ENCODE data around the gene AGBL4.

Gene AGBL4

DNA sequence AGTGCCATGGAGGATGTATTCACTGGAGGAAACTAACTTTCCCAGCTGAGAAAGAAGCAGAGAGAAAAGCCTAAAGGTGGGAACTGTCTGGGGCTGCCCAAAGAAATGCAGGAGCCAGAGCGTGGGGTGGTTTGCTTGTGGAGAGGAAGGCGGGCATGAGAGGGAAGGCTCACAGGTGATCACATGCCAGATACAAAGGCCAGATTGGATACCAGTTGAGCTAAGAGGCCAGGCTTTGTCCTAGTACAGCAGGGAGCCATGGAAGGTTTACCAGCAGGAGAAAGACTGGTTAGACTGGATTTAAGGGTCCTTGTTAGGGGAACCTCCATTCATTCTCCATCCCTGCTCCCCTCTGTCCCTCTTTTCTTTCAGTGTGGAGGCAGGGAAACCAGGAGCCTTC is 1313.4 kb downstream of the AGBL4 start:
- no peak for DNase-seq

DNA sequence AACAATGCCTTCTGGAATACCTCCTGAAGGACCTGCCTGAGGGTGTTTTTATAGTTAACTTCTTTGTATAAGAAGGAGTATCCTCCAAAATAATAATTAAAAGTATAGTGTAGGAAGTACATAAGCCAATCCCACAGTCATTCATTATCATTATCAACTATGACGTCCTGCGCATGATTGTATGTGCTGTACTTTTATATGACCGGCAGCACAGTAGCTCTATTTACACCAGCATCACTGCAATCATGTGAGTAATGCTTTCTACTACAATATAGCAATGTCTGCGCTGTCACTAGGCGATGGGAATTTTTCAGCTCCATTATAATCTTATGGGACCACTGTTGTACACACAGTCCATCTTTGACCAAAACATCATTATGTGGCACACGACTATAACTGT is 1319.0 kb downstream of the AGBL4 start:
- no peak for DNase-seq

DNA sequence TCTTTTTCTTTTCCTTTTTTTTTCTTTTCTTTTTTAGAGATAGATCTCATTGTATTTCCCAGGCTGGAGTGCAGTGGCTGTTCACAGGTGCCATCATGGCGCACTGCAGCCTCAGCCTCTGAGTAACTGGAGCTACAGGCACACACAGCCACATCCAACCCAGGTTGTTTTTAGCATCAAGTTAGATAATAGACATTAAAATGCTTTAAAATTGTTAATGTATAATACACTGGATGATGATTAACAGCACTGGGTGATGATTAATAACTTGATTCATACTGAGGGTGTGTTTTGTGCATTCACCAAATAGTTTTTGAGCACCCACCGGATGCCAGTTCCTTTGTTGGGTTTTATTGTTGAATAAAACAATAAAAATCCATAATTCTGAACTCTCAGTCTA is 1322.3 kb downstream of the AGBL4 start:
- no peak for DNase-seq

DNA sequence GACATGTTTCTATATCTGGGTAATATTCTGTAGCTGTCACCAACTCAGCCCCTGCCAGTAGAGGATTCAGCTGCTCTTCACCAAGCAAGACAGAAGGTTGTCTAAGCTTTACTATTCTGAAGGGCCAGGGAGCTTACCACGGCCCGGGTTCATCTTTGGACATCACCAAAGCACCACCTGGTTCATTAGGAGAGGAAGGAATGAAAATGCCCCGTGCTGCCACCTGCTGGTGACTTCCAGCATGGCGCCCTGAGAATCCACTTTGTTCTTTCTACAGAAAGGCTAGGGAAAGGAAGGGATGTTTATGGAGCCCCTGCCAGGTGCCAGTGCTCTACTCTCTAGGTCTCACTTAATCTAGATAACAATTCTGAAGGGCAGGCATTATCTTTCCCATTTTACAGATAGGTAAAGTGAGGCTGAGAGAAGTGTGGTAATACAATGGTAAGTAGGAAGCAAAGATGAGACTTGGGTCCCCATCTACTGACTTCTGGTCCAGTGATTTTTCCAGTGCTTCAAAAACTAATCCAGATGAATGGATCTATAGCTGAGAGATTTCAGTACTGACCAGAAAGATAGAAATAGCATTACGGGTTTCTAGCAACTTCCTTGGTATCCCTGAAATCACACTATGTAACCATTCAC is 1326.6 kb downstream of the AGBL4 start:
- no peak for DNase-seq

DNA sequence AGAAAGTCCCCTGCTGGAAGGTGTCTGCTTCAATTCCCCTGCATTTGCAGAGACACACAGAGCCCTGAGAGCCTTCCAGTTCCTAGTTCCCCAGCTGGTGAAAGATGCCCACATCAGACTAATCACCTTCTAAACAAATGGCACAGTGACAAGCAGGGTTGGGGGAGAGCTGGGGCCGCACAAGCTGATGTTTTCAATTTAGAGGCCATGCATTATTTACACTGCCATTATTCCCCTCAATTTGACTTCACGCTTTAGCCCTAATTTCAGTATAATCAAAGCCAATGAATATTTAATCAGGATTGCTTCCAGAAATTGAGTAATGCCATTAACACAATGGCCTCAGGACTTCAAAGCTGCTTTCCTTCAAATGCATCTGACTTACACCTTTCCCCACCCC is 1328.6 kb downstream of the AGBL4 start:
- no peak for DNase-seq

DNA sequence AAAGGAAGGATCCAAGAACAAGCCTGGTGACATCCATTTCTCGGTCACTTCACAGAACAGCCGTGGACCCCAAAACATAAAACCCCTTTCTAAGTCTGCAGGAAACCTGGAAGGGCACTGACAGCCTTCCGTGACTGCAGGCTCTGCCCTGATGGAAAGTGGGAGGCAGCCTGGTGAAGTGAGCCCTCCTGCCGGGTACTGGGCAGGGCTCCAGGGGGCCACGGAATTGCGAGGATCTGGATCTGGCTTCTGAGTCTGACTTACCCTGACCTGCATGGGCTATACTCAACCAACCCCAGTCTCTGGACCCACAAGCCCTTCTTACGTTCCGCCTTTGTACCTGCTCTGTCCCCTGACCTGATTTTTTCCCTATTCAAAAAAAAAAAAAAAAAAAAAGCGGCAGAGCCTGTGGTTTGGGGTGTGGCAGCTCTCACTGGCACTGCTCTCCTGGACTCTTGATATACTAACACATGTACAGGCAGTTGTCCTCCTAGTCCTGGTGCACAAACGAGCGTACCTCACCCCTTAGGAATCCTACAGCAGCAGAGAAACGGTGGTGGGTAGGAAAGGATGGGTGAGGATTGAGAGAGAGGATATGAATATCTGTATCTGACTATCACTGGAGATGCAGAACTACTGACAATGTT is 1330.0 kb downstream of the AGBL4 start:
- DNase-seq: no peak

DNA sequence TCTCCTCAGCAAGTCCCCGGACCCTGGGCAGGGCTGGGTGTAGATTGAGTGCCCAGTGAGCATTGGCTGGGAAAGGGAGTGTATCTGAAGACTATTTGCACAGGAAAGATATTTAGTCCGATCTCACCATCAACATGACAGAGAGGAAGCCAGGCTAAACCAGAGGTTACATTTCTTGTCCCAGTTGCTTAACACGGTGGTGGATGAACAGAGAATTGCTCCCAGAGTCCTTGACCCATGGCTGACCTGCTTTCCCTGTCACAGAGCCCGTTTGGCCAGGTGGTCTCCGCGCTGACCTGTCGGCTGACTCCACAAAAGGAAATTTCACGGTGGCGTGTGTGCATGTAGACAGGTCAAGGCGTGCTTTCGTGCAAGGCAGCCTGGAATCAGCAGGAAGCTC is 1330.6 kb downstream of the AGBL4 start:
- no peak for DNase-seq

DNA sequence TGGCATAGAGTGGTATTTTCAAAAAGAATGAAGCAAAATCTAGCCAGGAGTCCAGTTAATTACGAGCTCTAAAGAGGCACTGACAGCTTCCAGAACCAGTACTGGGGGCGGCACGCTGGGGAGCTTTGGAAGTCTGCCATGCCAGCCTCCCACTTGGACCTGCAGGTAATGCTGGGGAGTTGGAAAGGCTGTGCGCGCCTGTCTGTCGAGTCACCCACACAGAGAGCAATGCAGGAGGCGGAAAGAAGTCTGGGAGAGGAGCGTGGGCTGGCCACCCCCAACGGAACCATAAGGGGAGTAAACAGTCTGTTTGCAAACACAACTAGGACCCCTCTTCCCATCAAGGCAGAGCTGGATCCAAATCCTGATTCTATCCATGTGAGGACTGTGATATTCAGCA is 1331.5 kb downstream of the AGBL4 start:
- DNase-seq: no peak

DNA sequence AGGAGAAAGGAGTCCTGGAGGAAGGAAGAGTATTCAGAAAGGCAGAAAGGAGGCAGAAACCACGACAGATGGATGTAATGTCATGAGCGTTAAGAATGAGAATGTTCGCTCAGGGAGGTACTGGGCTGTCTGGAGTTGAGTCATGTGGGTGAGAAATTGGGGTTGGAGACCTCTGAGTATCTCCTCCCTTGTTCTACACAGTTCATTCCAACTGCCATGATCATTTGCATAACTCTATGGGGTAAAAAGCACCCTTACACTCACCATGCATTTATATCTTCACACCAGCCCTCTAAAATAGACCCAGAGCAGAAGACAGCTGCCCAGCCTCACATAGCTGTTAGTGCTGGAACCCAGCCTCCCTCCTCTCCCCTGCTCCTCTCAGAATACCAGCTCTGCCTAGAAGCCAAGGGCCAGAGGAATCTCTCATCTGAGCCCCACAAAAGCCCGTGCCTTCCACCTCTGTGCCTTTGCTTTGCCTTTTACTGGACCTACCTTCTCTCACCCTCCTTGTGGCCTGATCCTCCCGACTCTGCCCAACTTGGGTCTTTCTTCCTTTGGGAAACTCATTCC is 1332.2 kb downstream of the AGBL4 start:
- DNase-seq: no peak

DNA sequence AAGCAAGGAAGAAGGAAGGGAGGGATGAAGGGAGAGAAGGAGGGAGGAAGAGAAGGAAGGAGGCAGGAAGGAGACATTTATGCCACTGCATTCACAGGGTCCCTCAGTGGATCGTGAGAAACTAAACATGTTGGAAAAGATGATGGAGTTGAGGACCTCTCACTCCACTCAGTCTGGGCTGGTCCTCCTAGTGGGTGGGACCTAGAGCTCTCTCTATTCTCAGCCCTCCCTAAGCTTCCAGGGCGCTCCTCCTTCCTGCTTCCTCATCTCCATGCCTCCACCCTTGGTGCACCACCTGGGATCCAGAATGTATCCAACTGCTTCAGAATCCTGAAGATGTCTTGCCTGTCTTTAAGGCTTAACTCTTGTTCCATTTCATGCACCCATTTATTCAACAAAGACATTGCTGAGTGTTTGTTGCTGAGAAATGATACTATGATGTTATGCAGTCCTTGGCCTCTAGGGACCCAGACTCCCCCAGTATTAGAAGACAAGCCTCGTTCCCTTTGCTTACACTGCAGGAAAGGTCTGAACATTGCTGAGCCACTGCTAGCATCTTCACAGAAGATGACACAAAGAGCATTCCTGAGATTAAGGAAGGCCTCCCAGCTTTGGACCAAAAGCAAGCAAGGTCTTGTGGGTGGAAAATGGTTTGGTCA is 1335.5 kb downstream of the AGBL4 start:
- DNase-seq: no peak

DNA sequence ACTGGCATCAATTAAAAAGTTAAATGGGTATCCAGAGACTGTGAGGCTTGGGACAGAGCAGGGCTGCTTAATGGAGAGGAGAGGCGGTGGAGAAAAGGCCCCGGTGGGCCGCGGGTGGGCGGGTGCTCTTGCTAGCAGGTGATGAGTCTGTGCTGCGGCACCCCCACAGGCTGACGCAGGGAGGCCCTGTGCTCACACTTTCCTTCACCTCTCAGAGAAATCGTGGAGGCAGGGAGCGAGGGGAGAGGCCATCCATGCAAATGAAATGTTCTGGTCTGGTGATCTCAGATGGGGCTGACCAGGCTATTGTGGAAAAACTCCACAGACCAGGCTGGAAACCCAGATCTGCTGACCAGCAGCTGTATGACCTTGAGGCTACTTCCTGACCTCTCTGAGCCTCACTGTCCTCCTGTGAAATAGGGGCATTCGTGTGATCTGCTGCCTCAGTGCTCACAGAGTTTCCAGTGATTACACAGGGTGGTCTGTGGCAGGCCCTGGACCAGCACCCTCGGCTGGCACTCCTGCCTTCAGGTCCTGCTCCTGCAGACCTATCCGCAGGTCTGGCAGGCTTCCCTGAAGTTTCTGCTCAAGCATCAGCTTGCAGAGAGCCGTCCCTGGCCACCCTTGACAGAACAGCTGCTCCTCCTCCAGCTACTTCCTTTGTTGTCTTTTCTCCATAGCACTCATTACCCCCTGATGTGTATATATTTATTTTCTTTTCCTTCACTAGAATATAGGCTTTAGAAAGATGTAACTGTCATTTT is 1336.3 kb downstream of the AGBL4 start:
- no peak for DNase-seq

DNA sequence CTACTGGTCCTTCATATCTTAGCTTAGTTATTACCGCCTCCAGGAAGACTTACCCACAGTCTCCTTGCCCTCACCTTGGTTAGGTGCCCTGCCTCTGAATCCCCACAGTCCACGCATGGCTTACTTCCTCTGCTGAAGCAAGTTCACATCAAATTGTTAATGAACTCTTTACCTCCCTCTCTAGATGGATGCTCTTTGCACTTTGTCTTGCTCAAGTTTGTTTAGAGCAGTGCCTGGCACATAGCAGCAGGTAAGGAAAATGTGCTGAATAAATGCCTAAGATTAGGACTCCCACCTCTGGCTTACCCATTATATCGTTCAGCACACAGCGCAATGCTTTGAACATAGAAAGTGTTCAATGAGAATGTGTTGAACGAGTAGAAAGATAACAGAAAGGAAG is 1337.6 kb downstream of the AGBL4 start:
- DNase-seq: no peak

DNA sequence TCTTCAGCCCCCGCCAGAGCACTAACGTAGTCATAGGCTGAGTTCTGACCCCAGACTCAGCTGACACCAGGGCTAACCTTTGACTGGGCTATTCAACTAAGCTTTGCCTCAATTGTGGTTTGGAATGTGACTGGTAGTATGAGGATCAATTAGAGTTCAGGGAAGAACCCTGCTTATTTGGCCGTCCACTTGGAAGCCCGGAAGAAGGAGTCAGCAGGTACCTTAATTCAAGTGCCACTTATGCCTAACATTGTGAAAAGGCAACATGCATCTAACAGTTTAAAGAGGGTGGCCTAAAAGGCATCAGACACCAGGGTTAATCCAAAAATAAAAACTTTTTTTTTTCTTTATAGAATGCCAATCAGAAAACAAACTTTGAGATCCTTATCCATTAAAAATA is 1339.4 kb downstream of the AGBL4 start:
- DNase-seq: no peak

DNA sequence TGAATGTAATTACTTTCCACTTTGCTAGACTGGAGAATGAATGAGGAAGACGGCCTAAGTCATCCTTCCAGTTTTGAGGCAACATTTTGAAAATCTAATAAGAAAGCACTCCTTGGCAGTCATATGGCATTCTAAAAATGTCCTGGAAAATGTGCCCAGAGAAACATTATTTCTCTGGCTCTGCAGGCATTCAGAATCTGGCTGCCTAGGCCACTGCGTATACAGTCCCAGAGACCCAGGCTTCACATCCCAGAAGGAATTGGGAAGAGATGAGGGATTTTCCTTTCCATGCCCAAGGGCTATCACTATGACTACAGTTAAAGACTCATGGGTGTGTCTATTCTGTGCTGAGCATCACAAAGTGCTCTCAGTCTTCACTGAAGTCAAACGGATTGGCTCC is 1339.9 kb downstream of the AGBL4 start:
- DNase-seq: no peak

DNA sequence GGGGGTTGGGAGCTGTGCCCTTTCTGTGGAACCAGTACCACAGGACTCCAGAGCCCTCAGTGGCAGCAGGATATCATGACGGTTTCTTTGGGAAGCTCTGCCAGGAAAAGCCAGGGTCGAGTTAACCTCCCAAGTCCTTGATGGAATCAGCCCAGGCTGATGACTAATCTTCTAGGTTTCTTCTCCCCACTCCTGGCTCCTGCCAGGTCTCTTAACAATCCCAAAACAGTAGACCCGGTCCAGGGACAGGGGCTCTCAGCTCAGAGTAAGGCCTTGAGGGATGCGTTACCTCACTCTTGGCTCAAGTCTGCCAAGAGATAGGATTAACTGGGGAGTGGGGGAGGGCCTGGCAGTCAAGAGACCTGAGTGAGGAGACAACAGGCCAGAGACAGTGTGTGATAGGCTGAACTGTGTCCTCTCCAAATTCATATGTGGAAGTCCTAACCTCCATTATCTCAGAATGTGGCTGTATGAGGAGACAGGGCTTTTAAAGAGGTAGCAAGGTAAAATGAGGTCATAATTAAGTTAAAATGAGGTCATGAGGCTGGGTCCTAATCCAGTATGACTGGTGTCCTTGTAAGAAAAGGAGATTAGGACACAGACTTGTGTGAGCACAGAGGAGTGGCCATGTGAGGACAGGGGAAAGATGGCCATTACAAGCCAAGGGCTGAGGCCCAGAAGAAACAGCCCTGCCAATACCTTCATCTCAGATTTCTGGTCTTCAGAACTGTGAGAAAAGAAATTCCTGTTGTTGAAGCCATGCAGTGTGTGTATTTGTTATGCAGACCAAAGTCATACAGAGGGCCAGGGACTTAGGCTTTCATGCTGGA is 1342.1 kb downstream of the AGBL4 start:
- DNase-seq: no peak

DNA sequence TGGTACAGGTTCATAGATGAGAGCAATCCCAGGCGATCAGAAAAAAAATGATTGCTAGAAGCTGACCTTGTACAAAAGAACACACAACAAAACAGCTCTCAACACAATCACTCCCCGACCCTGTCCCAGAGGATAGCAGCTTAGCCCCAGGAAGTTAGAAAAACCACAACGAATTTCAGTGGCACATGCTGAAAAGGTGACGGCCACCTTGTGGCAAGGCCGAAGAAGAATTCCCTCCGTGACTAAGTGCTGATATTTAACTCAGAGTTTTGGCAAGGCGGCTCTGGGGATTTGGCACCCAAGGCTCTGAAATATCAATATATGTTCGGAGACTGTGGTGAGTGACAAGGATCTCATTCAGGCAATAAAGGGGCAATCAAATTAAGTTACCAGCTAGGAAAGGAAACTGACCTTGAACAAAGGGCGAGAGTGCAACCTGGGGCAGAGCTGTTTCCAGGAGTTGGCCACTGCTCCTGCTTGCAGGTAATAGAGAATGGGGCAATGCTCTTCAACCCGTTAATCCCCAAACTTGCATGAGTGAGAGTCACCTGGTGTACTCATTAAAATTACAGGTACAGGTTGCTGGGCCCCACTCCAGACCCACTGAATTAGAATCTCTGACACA is 1343.2 kb downstream of the AGBL4 start:
- no peak for DNase-seq

DNA sequence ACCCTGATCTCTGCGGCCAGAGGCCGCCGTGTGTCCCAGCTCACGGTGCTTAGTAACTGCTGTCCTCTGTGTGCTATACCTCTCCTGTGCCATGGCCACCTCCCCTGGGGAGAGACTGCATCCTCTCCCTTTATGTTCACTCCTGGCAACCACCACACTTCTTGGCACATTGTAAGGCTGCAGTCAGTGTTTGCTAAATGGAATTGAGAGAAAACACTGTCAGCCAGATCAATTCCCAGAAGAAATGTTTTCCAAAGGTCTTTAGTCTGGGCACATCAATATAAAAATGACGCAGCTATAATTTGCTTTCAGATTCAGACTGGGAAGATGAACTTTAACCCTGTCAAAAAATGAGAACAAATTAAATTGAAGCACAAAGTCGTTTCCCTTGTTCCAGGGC is 1343.9 kb downstream of the AGBL4 start:
- no peak for DNase-seq

DNA sequence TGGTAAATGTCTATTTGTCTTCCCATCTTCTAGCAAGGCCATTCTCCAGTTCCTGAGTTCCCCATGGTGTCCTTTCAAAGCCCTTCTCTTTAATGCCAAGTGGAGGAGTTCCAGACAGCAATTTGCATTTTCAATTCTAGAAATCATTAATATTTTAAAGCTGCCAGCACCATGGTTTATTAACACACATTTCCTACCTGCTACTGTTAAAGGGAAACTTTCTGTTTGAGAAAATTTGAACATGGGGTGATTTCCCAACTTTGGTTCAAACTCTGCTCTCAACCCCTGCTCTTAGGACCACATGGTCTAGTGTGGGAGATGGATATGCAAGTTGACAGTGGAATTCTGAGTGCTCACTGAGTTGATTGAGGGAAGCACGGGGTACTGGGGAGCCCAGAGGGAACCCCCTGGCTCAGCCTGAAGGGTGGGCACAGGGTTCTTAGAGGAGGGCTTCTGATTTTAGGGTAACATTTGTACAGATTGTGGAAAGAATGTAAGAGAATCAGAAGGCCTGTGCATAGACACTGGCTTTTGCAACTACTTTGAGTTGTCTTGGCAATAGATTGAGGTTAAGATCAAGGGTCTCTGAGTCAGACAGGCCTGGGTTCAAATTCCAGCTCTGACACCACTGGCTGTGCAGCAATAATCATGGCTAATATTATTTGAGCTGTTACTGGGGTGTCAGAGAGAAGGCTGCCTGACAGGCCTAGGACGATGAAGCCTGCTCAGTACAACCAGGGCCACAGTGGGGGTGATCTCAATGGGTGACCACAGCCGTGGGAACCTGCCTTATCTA is 1344.8 kb downstream of the AGBL4 start:
- DNase-seq: no peak

DNA sequence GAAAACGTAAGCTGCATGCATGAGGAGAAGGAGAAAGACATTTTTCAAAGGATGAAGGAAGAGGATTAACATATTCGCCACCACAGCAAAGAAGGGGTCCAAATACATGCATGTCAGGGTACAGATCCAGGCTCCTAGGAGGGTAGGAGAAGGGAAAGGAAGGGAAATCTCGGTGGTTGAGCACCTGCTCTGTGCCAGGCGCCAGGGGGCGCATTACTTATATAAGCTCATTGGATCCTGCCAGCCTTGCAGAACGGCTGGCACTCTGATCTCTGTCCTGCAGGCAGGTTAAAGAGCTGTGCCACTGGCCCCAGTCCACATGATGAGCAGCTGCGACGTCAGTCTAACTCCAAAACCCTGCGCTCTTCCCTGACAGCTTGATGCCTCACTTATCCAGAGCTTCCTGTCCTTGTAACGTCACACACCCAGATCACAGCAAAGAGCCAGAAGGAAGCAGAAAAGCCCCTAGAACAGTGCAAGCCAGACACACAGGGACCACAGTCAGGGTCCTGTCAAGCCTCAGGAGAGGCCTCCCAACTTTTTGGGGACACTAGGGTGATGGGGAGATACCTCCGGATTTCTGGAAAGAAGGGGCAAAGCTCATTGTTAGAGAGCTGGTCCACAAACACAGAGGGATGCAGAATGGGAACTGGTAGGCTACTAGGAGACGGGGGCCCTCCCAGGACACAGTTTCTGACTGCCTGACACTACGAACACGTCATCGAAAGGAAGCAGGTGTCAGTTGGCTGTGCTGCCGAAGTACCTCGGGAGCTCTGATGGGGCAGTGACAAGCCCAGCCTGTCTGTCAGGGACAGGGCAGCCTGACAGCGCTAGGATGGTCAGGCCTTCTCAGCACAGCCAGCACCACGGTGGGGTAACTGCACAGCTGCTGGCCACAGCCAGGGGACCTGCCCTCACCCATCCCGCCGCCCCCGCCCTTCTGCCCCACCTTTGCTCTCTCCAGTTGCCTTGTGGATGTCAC is 1346.2 kb downstream of the AGBL4 start:
- DNase-seq: no peak

DNA sequence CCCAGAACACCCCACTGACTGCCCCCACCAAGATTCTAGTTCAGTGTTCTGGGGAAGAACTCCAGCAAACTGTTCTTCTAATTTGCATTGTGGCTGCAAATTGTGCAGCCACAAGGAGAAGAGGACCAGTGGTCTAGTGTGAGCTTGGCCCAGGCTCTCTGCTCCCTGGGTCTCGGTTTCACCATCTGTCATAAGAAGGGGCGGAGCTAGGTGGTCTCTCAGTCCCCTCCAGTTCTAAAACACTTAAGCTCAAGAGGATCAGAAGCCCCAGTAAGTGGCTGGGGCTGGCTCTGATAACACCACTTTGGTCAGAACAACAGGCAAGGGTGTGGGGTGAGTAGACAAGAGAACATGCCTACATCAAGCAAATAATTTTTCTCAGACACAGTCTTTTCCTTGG is 1346.9 kb downstream of the AGBL4 start:
- DNase-seq: no peak

All from stimulated activated naive CD4-positive, alpha-beta T cell treated with Interleukin-2 at 50 U/mL for 16 hours (primary cell).